K562 (cell line): Measurements from ENCODE around the gene BRD7. TPM values are rescaled to one million over a fixed set of nuclear protein-coding genes. Genes with fewer than 3 reads are reported as not detected.
A peak's percentile ranks its signal among the peaks of the same experiment; 100 is the strongest.

Experiments used
- CLOCK ChIP-seq: fragments of 250-450 bp; sonication (Bioruptor Pico); IDR thresholded peaks from 2 replicates; pipeline ENCODE4 v1.4.0; 2020; ENCODE audit warnings: mild to moderate bottlenecking, moderate library complexity, borderline replicate concordance
- GATA2 ChIP-seq: sonication (generic); formaldehyde crosslinking; IDR thresholded peaks from 2 replicates; pipeline ENCODE4 v1.4.0; 2020; ENCODE audit warnings: mild to moderate bottlenecking, missing genetic modification reagents
- HMBOX1 ChIP-seq: sonication (generic); IDR thresholded peaks from 2 replicates; pipeline ENCODE4 v1.6.1; 2016
- HNRNPUL1 ChIP-seq: fragments of 200-400 bp; formaldehyde crosslinking; IDR thresholded peaks from 2 replicates; pipeline ENCODE4 v1.6.1; 2017; ENCODE audit warnings: low read length
- MED1 ChIP-seq: sonication (generic); formaldehyde crosslinking; IDR thresholded peaks from 2 replicates; pipeline ENCODE4 v1.8.1; 2023; ENCODE audit warnings: missing genetic modification reagents, borderline replicate concordance
- SREBF2 ChIP-seq: sonication (generic); formaldehyde crosslinking; IDR thresholded peaks from 2 replicates; pipeline ENCODE4 v1.4.0; 2020; ENCODE audit warnings: mild to moderate bottlenecking, missing genetic modification reagents
- SUPT5H ChIP-seq: fragments of 450-650 bp; IDR thresholded peaks from 2 replicates; pipeline ENCODE4 v1.6.1; 2016
- TOE1 ChIP-seq, 2 experiments: fragments of 450-650 bp in 1 of 2; sonication (generic) in 1 of 2; formaldehyde crosslinking in 1 of 2; IDR thresholded peaks; 2 replicates each; pipeline versions ENCODE4 v1.7.1 to v1.8.0; 2016 to 2022; ENCODE audit warnings: borderline replicate concordance in 2 of 2, mild to moderate bottlenecking in 2 of 2, antibody characterized with exemption in 1 of 2, inconsistent platforms in 1 of 2, low read depth in 1 of 2, missing genetic modification reagents in 1 of 2, moderate library complexity in 1 of 2
- ZZZ3 ChIP-seq: fragments of 450-650 bp; IDR thresholded peaks from 2 replicates; pipeline ENCODE4 v1.6.1; 2016; ENCODE audit warnings: antibody characterized with exemption, mild to moderate bottlenecking, moderate library complexity
- polyA plus RNA-seq, 8 experiments: library from polyadenylated mRNA; depleted of rRNA in 4 of 8; stranded (reverse) in 5 of 8; unstranded in 3 of 8; fragments of >200 nt; fragmentation: Nextera tagmentation in 2 of 8; fragmentation: Illumina TruSeq in 1 of 8; extraction: Ambion mirVana in 2 of 8; extraction: Trizol in 1 of 8; gene quantifications; 2 replicates each; pipeline versions ENCODE4 v1.2.1 to v1.2.3, GENCODE V29; 2011 to 2014; ENCODE audit warnings: inconsistent platforms in 1 of 8, missing spikeins in 1 of 8
- total RNA-seq, 7 experiments: library from RNA; depleted of rRNA in 6 of 7; stranded (reverse); fragments of >200 nt in 6 of 7; fragmentation: Illumina TruSeq in 2 of 7; extraction: Trizol in 2 of 7; gene quantifications; 2 replicates each; pipeline versions ENCODE4 v1.2.1 to v1.2.3, GENCODE V29; 2011 to 2021; ENCODE audit warnings: low replicate concordance in 1 of 7
- TF ChIP-seq, protein P1 (sequence below), 2 experiments: fragments of 450-650 bp; IDR thresholded peaks; 2 replicates each; pipeline ENCODE4 v1.6.1; 2018; ENCODE audit warnings: mild to moderate bottlenecking in 2 of 2, low read depth in 1 of 2; ENCODE audit not compliant: partially characterized antibody in 2 of 2
- TF ChIP-seq, protein P2 (sequence below): fragments of 200-800 bp; sonication (Bioruptor generic); IDR thresholded peaks from 2 replicates; pipeline ENCODE4 v1.6.1; 2017; ENCODE audit warnings: missing genetic modification characterization, missing compliant biosample characterization

The BRD7 gene
- total and polyA plus RNA-seq, 9 of the 15 experiments (the other 6 are each of a cell fraction or from before 2014, with no cell fraction given): 20.6 to 101 (median 68.7) TPM

DNA sequence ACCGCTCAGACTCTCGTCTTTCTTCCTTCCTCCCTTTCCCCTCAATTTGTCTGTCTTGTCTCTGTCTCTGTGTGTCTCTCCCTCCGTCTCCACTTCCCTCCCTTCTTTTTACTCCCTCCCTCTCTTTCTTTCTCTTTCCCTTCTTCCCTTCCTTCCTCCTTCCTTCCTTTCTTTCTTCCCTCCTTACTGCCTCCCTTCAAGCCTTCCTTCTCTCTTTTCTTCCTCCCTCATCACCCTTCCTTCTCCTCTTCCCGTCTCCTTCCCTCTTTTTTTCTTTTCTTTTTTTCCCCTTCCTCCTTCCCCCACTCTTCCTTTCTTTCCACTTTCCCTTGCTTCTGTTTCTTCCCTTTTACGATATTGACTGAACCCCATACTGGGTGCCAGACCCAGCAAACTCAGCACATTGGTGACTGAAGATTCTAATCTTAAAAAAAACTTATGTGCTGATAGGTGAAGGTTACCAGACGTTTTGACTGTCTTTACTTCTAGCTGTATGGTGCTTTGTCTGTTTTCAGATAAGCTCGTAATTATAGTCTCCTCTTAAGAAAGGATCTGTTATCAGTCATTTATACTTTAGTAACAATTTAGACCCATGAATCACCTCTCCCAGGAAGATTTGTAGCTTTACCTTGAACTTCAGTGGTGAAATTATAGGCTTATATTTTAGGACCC, 481 bp upstream of the BRD7 start (continued):
- TF ChIP-seq CLOCK (CRISPR knock-in tag) (no peak), HNRNPUL1 (no peak), HMBOX1 (peak; percentile 58; the same call in 1 of the 2 replicates), SUPT5H (peak; percentile 67), GATA2 (no peak), TOE1 (IDR thresholded peaks at IDR 0.05; ENCODE audit: borderline replicate concordance) (peak; percentile 88), TOE1 (CRISPR knock-in tag; IDR thresholded peaks at IDR 0.05; ENCODE audit: borderline replicate concordance, low read depth) (no peak), ZZZ3 (peak; percentile 85), MED1 (CRISPR knock-in tag) (no peak), SREBF2 (CRISPR knock-in tag) (no peak)
- TF ChIP-seq, protein P1, sequence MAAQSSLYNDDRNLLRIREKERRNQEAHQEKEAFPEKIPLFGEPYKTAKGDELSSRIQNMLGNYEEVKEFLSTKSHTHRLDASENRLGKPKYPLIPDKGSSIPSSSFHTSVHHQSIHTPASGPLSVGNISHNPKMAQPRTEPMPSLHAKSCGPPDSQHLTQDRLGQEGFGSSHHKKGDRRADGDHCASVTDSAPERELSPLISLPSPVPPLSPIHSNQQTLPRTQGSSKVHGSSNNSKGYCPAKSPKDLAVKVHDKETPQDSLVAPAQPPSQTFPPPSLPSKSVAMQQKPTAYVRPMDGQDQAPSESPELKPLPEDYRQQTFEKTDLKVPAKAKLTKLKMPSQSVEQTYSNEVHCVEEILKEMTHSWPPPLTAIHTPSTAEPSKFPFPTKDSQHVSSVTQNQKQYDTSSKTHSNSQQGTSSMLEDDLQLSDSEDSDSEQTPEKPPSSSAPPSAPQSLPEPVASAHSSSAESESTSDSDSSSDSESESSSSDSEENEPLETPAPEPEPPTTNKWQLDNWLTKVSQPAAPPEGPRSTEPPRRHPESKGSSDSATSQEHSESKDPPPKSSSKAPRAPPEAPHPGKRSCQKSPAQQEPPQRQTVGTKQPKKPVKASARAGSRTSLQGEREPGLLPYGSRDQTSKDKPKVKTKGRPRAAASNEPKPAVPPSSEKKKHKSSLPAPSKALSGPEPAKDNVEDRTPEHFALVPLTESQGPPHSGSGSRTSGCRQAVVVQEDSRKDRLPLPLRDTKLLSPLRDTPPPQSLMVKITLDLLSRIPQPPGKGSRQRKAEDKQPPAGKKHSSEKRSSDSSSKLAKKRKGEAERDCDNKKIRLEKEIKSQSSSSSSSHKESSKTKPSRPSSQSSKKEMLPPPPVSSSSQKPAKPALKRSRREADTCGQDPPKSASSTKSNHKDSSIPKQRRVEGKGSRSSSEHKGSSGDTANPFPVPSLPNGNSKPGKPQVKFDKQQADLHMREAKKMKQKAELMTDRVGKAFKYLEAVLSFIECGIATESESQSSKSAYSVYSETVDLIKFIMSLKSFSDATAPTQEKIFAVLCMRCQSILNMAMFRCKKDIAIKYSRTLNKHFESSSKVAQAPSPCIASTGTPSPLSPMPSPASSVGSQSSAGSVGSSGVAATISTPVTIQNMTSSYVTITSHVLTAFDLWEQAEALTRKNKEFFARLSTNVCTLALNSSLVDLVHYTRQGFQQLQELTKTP (IDR thresholded peaks at IDR 0.05; ENCODE audit: low read depth in 1 of 2, partially characterized antibody in 2 of 2): peak; percentile 59 to 88
- TF ChIP-seq, protein P2, sequence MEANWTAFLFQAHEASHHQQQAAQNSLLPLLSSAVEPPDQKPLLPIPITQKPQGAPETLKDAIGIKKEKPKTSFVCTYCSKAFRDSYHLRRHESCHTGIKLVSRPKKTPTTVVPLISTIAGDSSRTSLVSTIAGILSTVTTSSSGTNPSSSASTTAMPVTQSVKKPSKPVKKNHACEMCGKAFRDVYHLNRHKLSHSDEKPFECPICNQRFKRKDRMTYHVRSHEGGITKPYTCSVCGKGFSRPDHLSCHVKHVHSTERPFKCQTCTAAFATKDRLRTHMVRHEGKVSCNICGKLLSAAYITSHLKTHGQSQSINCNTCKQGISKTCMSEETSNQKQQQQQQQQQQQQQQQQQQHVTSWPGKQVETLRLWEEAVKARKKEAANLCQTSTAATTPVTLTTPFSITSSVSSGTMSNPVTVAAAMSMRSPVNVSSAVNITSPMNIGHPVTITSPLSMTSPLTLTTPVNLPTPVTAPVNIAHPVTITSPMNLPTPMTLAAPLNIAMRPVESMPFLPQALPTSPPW: no peak
